GM18909 (cell line): ENCODE data around the gene OR10H4.
"Not testable (repeated sequence)": the region's sequence is repeated elsewhere in the genome, so short reads cannot be mapped to it uniquely, and the experiment has no call there.

Experiments
- ATAC-seq: cut with Tn5 transposase; IDR thresholded peaks from one replicate; pipeline ENCODE4 v1.9.1; 2021; ENCODE audit warnings: mild to moderate bottlenecking; ENCODE audit not compliant: unreplicated experiment, poor library complexity

OR10H4 gene, protein sequence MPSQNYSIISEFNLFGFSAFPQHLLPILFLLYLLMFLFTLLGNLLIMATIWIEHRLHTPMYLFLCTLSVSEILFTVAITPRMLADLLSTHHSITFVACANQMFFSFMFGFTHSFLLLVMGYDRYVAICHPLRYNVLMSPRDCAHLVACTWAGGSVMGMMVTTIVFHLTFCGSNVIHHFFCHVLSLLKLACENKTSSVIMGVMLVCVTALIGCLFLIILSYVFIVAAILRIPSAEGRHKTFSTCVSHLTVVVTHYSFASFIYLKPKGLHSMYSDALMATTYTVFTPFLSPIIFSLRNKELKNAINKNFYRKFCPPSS

DNA sequence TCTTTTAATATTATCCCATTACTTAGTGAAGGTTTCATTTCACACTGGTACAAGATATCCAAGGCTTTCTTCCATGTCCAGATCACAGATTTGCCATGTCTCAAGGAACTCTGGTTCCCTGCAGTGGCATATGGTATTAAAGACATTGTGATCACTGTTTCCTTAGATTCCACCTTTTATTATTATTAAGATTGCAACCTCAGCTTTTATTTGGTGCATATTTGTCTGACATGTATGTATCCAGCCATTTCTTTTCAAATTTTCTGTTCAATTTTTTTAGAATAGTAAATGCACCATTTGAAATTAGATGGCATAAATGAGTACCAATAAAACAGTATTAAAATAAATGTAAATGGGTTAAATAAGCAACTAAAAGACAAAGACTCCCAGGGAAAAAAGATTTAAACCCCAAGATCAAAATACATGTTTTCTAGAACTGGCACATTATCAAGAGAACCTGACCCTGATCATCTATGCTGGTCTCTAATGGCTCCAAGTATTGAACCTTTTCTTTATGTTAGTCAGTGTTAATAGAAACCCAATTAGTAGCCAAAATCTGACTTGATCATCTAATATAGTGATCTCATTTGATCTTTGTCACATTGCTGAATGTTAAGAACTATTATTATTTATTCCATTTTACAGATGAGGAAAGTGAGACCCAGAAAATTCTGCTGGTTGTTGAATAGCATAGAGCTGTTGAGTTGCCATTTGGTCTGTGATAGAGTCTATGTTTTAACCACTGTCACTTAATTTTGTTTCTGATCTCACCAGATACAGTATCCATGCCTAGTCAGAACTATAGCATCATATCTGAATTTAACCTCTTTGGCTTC, at the start of gene OR10H4:
OR10H4 (plus strand) TSS at position 786 of the 836 bp plus-strand sequence; CDS start at position 786, 0 bp downstream.
- no peak for ATAC-seq

DNA sequence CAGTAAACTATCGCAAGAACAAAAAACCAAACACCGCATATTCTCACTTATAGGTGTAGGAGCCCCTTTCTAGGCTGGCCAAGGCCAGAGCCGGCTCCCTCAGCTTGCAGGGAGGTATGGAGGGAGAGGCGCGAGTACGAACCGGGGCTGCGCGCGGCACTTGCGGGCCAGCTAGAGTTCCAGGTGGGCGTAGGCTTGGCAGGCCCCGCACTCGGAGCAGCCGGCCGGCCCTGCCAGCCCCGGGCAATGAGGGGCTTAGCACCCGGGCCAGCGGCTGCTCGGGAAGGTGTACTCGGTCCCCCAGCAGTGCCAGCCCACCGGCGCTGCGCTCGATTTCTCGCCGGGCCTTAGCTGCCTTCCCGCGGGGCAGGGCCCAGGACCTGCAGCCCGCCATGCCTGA, 49.2 kb upstream of the OR10H4 start:
- ATAC-seq: not testable (repeated sequence)

DNA sequence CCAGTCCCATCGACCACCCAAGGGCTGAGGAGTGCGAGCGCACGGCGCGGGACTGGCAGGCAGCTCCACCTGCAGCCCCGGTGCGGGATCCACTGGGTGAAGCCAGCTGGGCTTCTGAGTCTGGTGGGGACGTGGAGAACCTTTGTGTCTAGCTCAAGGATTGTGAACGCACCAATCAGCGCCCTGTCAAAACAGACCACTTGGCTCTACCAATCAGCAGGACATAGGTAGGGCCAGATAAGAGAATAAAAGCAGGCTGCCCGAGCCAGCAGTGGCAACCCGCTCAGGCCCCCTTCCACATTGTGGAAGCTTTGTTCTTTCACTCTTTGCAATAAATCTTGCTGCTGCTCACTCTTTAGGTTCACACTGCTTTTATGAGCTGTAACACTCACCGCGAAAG, 48.8 kb upstream of the OR10H4 start:
- ATAC-seq: not testable (repeated sequence)

DNA sequence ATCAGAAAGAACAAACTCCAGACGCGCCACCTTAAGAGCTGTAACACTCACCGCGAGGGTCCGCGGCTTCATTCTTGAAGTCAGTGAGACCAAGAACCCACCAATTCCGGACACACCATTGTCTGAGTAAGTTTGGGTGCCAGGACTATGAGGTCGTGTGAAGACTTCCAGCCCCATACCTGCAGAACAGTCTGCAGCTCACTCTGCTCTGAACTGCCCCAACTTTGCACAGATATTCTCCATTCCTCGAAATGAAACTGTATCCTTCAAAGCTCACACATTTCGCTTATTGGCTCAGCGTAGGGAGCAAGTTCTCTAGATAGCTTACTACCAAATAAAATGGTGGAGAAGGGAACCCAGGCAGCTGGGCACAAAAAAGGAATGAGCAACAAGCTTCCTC, 48.3 kb upstream of the OR10H4 start:
- ATAC-seq: no peak

DNA sequence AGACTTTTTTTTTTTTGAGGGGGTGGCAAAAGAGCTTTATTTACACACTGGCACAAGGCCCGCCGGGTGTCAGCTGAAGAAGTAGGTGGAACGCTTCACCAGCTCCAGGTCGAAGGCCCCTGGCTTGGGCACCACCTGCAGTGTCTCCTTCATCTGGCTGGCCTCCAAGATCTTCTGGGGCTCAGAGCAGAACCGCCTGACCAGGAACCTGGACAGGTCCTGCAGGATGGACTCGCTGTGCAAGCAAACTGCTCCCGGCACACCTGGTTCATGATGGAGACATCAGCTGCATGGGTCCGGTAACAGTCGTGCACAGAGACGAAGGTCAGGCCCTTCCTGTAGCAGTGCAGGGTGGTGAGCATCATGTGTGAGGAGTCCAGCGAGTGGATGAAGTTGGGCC, 46.6 kb upstream of the OR10H4 start:
- ATAC-seq: no peak

DNA sequence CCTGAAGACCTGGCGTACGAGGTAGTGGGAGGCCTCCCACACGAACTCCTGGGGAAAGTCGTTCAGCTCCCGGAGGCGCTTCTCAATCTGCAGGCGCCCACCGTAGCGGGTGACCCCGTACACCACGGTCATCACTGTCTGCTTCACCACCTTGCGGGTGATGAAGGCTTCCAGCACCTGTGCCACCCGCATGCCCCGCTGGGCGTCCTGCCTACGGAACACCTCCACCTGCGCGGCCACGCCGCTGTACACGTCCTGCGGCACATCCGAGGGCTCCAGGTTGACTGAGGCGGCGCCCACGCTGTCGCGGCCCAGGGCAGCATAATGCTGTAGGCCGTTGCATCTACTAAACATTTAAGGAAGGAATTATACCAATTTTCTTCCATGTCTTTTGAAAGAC, 45.9 kb upstream of the OR10H4 start:
- ATAC-seq: not testable (repeated sequence)

DNA sequence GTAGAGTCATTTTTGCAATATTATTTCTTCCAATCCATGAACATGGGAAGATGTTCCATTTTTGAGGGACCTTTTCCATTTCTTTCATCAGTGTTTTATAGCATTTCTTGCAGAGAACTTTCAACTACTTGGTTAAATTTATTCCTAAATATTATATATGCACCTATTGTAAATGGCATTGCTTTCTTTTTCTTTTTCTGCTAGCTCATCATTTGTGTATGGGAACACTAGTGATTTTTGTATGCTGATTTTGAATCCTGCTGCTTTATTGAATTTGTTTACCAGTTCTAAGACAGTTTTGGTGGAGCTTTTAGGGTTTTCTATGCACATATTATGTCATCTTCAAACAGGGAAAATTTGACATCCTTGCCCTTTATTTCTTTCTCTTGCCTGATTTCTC, 43.8 kb upstream of the OR10H4 start:
- no peak for ATAC-seq

DNA sequence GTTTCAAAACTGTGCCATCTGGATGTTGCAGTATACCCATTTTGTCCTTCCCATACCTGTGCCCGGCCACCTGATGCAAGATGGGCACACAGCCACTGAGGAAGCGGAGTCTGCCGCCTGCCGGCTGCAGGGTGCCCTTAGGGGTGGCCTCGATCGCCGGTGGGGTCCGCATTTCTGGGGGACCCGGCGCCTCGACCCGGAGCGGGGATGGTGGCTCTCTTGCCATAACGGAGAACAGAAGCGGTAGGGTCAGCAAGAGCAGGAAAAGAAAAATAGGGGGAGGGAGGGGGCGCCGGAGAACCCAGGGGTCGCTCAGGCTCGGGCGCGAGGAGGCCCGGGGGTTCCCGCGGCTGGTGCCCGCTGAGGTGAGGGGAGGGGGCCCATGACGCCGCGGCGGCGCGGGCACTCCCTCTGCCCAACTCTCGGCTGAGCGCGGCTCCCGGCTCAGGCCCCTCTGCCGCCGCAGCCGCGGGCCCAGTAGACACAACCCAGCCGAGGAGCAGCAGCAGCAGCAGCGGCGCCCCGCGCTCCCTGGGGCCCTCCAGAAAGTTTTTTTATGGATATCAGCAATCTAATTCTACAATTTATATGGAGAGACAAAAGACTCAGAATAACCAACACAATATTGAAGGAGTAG, 37.1 kb upstream of the OR10H4 start:
- no peak for ATAC-seq

DNA sequence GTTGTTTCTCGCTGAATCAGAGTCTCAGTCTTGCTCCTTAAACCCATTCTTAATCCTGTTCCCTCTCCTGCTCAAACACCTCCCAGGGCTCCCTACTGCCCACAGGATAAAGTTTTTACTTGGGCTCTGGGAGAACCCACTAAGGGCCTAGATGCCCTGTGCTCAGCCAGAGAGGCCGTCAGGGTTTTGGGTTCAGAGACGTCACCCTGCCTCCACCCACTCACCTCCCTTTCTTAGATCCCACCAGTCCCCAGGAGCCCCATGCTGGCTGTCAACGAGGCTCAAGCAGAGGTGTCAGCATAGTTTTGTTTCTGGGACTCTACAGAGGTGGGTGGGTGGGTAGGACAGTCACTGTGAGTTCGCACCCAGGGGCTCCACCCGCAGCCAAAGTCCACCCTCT, 35.4 kb upstream of the OR10H4 start:
- no peak for ATAC-seq

DNA sequence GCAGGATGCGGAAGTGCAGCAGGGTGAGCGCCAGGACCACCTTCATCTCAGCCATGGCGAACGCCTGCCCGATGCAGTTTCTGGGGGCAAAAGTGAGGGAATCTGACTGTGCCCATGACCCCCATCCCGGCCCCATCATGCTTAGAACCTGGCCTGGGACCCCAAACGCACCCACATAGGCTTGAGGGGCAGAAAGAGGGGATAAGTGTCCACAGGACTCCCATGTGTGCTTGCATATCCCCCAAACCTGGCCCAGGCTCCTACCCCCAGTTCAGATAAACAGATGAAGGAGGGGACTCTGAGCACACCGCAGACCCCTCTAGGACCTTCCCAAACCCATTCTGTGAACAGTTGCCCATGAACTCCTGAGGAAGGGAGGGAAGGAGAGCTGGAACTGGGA, 35.0 kb upstream of the OR10H4 start:
- ATAC-seq: no peak

DNA sequence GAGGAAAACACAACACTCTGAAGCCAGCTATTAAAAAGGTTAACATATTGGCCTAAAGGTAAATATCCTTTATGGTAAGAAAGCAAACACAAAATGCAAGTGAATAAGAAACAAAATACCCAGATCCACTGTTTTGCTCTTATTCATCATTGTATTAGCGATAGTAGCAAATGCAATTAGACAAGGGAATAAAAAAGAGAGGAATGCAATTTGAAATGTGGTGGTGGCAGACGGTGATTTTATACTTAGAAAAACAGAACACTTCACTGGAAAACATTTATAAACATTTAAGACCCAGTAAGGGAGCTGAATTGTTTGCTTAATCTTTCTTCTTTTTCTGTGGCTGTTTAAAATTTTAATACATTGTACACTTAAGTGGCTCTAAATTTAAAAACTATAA, 33.7 kb upstream of the OR10H4 start:
- no peak for ATAC-seq

DNA sequence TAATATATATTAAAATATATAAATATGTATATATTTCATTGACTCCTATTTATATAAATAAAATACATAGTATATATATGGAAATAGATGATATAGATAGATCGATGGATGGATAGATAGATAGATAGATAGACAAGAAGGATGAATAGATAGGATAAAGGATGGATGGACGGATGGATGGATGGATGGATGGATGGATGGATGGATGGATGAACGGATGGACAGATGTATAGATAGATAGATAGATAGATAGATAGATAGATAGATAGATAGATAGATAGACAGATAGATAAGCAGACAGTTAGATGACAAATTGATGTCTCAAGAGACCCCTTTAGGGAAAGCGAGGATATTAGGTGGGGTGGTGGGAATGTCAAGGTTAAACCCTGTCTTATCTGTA, 29.6 kb upstream of the OR10H4 start:
- no peak for ATAC-seq

DNA sequence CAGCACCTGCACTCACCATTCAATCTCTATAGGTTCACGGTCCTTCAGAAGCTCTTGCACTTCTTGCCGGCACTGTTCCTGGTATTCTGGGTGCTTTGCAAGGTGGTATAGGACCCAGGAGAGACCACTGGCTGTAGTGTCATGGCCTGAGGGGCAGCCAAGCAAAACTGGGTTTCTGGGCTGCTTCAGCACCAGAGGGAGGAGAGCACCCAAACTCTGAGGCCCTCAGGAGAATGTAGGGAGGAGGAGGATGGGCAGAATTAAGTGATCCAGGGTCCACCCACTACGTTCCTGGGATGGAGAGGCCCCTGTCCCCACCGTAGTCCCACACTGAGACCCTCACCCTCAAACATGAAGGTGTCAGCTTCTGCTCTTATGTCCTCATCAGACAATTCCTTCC, 26.8 kb upstream of the OR10H4 start:
- no peak for ATAC-seq

DNA sequence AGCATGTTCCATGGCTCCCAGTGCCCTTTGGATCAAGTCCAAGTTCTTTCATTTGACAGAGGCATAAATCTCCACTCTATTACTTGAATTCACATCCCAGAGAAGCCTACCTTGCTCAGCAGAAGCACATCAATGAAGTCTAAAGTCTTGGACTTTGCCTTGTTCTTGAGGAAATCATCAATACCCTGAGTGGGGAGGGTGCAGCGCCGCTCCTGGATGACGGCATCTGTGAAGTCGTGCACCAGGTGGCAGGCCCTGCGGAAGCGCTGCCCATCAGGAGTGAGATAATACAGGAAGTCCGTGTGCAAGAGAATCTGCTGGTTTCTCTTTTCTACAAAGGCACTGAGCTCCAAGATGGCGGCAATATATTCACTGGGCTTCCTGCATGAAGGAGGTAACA, 25.1 kb upstream of the OR10H4 start:
- no peak for ATAC-seq

DNA sequence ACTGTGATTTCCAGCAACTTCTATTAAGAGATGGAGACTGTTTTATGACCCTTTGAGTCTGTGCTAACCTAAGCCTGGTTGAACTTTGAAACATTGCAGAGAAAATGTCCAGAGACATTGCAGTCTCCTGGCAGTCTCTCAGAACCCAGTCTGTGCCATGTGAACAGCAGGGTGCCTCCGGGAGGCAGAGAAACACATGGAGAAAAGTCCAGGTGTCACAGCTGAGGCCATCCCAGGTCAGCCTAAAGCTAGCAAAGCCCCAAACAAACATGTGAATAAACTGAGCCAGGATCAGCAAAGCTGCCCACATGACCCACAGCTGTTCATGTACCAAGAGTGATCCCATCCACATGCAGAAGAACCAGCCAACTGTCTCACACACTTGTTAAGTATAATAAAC, 22.3 kb upstream of the OR10H4 start:
- ATAC-seq: no peak

DNA sequence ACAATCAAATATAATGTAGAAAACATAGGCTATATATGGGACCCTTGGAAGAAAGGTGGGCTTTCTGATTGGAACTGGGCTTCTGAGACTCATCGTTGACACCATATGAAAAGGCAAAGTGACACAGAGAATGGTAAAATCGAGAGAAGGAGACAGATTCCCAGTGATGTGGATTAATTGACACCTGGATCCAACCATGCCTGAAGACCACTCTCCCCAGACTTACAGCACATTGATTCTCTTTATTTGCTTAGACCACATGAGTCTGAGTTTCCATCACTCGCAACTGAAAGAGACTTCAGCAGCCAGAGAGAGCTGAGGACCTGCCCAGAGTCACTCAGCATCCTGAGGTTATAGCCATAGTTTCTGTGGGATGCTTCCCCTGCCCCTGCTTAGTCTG, 20.5 kb upstream of the OR10H4 start:
- ATAC-seq: no peak

DNA sequence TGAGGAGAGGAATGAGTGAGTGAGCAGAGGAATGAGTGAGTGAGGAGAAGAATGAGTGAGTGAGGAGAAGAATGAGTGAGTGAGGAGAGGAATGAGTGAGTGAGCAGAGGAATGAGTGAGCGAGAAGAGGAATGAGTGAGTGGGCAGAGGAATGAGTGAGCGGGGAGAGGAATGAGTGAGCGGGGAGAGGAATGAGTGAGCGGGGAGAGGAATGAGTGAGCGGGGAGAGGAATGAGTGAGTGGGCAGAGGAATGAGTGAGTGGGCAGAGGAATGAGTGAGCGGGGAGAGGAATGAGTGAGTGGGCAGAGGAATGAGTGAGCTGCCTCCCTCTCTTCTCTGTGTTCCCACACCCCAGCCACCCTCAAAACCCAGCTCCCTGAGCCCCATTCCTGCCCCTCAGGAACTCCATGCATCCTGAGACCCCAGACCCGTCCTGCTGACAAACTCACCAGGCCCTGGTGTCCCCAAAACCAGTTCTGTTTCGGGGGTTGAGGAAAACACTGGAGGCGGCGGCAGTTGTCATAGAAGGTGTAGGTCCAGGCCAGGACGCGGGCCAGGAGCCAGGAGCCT, 15.0 kb upstream of the OR10H4 start:
- not testable (repeated sequence) for ATAC-seq

DNA sequence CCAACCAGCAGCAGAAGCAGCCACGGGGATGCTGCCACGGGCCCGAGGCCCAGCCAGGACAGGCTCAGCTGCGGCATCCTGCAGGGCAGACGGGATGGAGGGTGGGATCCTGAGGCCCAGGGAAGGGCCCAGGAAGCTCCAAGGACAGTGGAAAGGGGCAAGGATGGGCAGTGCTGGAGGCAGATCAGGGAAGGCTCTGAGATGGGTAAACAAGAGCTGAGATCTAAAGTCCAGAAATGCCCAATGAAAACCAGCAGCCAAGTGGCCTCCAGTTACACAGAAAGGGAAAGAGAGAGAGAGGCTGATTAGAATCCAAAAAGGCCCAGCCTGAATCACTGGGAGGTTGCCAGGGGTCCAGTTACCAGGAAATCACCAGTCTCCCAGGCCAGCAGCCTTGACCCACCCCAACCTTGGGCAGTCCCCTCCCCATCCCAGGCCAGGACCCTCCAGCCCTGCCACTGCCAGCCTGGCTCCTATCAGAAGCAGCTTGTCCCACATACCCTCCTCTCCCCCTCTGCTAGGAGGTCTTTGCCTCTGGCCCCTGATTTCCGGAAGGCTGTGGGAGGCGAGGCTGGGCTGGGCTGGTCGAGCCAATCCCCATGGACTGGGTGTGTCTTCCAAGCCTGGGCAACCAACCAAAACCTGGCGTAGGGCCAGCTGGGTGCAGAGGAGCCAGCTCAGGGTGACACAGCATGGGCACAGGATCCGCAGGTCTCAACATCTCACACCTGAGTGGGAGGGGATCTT, 14.3 kb upstream of the OR10H4 start, which contains the start of gene CYP4F11:
CYP4F11 (minus strand) TSS at position 198 of the 747 bp plus-strand sequence; CDS start at position 77, 121 bp downstream.
- no peak for ATAC-seq

DNA sequence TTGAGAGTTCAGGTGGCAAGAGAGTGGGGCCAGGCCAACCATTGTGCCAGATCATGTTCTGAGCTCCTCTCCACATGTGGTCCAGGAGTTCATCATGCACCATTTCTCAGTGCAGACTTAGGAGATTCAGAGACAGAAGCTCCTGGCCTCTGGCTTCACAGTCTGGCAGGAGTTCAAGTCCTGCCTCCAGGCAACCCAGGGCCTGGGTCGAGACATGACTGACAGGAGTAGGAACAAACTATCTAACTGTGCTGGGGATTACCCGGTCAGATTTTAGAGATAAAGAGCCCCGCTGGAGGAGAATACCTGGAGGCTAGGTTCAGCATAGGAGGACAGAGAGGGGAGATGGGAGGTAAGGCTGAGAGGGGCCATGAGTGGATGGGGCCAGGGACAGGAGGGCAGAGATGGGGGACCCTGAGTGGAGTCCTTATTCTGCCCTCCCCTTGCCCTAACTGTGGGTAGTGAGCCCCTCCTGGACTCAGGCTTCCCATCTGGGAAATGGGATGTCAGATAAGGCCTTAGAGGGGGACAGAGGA, 13.6 kb upstream of the OR10H4 start:
- ATAC-seq: no peak

DNA sequence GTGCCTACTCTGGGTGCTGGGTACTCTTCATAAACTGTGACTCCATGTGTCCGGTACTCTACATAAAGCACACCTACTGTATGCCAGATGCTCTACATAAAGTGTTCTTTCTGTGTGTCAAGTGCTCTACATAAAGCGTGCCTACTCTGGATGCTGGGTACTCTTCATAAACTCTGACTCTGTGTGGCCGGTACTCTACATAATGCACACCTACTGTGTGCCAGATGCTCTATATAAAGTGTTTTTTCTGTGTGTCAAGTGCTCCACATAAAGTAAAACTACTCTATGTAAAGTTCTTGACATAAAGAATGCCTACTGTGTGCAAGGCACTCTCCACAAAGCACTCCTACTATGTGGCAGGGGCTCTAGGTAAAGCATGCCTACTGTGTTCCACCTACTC, 12.6 kb upstream of the OR10H4 start:
- no peak for ATAC-seq
